GM19193 (cell line): ENCODE results near the gene RIMBP2.

Experiments
- POLR2A ChIP-seq: IDR thresholded peaks from 4 replicates; pipeline ENCODE4 v1.6.1; 2011; ENCODE audit not compliant: insufficient read depth, insufficient read length; ENCODE audit errors: extremely low read depth

RIMBP2 gene

GRCh38 chr12:130700492-130701401 is 15.4 kb downstream of the RIMBP2 start:
- TF ChIP-seq POLR2A = no peak

- no peak for TF ChIP-seq POLR2A
Measured at GRCh38 chr12:130698106-130698505, 18.0 kb downstream of the RIMBP2 start.

- no peak for TF ChIP-seq POLR2A
Measured at GRCh38 chr12:130696379-130697100, 19.6 kb downstream of the RIMBP2 start.

GRCh38 chr12:130695061-130695460 is 21.0 kb downstream of the RIMBP2 start:
- TF ChIP-seq POLR2A = no peak

GRCh38 chr12:130689408-130690405 is 26.4 kb downstream of the RIMBP2 start:
- no peak for TF ChIP-seq POLR2A

GRCh38 chr12:130687796-130688778 is 28.0 kb downstream of the RIMBP2 start:
- TF ChIP-seq POLR2A = no peak

GRCh38 chr12:130687190-130687589 is 28.9 kb downstream of the RIMBP2 start:
- no peak for TF ChIP-seq POLR2A

- TF ChIP-seq POLR2A = no peak
Measured at GRCh38 chr12:130686511-130686991, 29.5 kb downstream of the RIMBP2 start.

- no peak for TF ChIP-seq POLR2A
Measured at GRCh38 chr12:130685850-130686249, 30.2 kb downstream of the RIMBP2 start.

GRCh38 chr12:130685250-130685787 is 30.8 kb downstream of the RIMBP2 start:
- TF ChIP-seq POLR2A = no peak

GRCh38 chr12:130683811-130684210 is 32.3 kb downstream of the RIMBP2 start:
- TF ChIP-seq POLR2A = no peak

- no peak for TF ChIP-seq POLR2A
Measured at GRCh38 chr12:130683080-130683479, 33.0 kb downstream of the RIMBP2 start.

- TF ChIP-seq POLR2A = no peak
Measured at GRCh38 chr12:130680451-130680990, 35.6 kb downstream of the RIMBP2 start.

- no peak for TF ChIP-seq POLR2A
Measured at GRCh38 chr12:130677957-130678558, 38.0 kb downstream of the RIMBP2 start.
